Measurements from ENCODE around the gene APC2.
"Not testable (repeated sequence)": the region's sequence is repeated elsewhere in the genome, so short reads cannot be mapped to it uniquely, and the experiment has no call there.

The APC2 gene

DNA sequence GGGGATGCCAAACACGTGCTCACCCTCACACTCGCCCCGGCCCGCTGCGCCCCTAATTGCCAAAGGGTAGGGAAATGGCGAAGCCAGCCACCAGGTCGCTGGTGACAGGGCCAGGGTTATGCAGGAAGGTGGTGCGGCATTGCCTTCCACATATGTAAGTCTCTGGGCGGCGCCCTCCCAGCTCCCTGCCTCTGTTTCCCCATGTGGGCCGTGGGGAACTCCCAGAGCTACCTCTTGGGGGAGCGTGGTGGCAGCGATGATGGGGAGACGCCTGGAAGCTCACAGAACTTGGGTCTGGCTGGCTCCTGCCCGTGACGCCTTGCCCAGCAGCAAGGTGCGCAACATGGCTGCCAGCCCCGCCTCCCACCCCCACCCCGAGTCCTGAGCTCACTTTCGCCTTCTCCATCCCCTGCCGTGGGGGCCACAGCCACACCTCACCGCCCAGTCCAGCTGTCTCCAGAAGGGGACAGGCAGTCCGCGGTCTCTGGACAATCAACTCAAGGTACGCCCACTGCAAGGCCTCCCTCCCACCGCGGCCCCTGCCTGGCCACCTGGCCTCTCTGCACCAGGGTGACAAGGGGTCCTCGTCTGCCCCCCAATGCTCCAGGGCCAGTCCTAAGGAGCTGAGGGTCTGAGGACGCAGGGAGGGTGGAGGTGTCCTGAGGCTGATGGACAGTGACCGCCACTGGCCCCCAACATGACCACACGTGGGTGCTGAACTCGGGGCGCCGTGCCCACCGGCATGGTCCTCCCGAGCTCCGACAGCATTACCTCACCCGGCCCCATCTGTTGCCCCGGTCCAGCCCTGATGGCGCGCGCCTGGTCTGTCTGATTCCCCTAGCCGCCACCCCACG is 22.5 kb downstream of the APC2 start:
- no peak overlapping the region for H3K4me3 ChIP-seq (replicated peaks; ENCODE audit: low read depth, low read length)
- no peak for DNase-seq (ENCODE audit: low read depth)
- TF ChIP-seq, protein P1, sequence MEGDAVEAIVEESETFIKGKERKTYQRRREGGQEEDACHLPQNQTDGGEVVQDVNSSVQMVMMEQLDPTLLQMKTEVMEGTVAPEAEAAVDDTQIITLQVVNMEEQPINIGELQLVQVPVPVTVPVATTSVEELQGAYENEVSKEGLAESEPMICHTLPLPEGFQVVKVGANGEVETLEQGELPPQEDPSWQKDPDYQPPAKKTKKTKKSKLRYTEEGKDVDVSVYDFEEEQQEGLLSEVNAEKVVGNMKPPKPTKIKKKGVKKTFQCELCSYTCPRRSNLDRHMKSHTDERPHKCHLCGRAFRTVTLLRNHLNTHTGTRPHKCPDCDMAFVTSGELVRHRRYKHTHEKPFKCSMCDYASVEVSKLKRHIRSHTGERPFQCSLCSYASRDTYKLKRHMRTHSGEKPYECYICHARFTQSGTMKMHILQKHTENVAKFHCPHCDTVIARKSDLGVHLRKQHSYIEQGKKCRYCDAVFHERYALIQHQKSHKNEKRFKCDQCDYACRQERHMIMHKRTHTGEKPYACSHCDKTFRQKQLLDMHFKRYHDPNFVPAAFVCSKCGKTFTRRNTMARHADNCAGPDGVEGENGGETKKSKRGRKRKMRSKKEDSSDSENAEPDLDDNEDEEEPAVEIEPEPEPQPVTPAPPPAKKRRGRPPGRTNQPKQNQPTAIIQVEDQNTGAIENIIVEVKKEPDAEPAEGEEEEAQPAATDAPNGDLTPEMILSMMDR (IDR thresholded peaks at IDR 0.05; ENCODE audit: low read length, missing control alignments): no peak

DNA sequence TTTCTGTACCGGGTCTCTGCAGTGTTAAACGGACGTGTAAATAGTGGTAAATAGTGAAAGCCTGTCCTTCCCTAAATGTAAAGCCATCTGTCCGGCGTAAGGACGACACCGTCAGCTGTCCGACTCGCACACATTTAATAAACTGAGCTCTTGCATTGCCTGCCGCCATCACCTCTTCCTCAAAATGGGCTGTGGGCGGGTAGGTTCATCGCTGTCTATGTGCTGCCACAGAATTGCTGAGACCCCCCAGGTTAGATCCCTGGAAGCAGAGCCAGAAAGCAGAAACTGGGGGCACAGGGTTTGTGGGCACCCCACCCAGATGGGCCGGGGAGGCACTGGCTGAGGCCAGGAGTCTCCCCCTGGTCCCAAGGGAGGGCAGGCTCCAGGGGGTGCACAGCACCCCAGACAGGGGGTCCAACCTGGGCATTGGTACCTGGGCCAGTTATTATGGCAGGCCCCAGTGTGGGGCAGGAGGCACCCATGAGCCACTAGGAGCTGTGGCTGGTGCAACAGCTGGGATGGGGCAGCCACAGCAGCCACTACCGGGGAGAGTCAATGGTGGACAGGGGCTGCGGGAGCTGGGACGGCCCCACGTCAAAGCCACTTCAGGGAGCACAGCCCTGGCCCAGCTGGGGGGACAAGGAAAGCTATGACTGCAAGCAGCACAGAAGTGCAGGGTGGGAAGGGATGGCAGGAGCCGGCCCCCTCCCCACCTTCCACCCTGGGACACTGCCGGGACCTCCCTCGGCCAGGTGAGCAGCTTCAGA is 23.3 kb downstream of the APC2 start:
- TF ChIP-seq, protein P1 (IDR thresholded peaks at IDR 0.05; ENCODE audit: low read length, missing control alignments): no peak
- no peak overlapping the region for H3K4me3 ChIP-seq (replicated peaks; ENCODE audit: low read depth, low read length)
- no peak for DNase-seq (ENCODE audit: low read depth)

DNA sequence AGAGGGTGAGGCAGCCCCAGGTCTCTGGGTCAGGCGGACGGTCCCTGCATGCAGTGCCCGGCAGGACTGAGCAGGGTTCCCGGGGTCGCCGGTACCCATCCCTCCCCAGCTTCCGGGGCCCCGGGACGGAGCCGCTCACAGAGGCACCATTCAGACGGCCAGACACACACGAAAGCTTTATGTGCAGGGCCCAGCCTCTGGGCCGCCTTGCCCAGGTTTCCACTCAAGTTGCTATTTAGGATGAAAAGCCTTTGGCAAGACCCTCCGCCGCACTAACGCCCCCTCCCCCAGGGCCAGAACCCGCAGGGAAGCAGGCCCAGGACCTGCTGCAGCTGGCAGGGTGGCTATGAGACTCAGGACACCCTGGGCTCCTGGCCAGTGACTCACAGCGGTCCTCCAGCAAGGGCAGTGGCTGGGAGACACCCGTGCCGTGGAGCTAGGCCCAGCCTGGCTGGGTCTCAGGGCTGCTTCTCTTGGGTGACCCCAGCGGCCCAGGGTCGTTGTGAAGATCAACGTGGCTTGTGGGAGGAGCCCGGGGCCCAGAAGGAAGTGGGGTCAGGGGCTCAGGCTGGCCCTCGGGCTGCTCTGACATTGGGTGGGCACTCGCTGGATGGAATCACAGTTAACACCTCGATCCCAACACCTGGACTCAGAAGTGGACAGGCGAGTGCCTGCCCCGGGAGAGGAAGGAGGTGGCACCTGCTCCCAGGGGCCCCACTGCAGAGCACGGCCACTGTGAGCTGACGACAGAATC is 24.3 kb downstream of the APC2 start:
- DNase-seq (ENCODE audit: low read depth): no peak
- H3K4me3 ChIP-seq (replicated peaks; ENCODE audit: low read depth, low read length): no peak overlapping the region
- TF ChIP-seq, protein P1 (IDR thresholded peaks at IDR 0.05; ENCODE audit: low read length, missing control alignments): no peak

DNA sequence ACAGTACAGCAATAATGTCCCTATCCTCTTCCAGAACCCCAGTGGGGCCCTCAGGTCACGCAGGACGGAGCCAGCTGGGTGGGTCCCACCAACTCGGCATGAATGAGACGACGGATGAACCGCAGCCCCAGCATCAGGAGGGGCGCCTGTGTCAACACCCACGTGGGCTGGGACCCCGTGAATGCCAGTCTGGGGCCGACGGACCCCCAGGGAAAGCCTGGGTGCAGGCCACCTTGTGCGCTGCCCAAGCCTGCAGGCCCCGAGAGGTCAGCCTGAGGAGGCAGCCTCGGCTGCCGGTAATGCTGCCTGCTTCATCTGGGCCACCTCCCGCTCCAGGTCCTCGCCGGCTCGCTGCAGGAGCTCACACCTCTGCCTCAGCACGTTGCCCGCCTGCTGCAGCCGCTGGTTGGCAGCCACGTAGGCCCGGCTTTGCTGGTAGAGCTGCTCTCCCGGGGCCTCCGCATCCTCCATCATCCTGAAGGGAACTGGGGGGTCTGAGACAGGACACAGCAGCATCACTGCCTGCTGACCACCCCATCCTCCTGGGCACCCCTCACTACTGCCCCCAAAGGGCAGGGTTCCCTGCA is 24.9 kb downstream of the APC2 start:
- DNase-seq (ENCODE audit: low read depth): no peak

DNA sequence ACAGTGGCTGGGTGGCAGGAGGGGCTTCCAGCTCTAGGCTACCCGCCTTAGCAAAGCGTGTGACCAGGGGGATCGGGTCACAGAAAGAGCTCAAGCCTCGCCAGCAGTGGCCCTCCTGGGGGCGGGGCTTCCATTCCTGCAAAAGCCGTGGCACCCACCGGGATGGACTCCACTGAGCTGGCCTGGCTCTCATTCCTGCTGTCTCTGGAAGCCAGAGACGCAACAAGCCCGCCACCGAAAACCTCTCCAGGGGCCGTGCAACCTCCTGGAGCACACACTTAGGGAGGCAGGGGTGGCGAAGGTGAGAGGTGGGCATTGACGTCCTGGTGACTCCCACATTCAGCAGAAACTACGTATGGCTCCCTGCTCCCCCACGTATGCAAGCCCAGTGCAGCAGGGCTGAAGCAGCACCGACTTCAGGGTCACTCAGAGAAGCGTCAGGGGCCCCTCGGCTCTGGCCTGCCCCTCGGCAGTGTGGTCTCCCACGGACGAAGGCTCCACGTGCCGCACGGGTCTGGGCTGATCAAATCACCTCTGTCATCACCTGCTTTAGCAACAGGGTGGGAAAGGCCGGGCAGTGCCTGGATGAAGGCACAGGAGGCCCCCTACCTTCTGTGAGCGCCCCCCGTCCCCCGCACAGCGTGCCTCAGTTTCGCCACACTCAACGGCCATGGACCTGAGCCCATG is 26.0 kb downstream of the APC2 start:
- TF ChIP-seq, protein P1 (IDR thresholded peaks at IDR 0.05; ENCODE audit: low read length, missing control alignments): no peak
- no peak overlapping the region for H3K4me3 ChIP-seq (replicated peaks; ENCODE audit: low read depth, low read length)
- no peak for DNase-seq (ENCODE audit: low read depth)

More for the DNA sequence above, 24.9 kb downstream of the APC2 start:
- TF ChIP-seq, protein P1 (IDR thresholded peaks at IDR 0.05; ENCODE audit: low read length, missing control alignments): no peak
- no peak overlapping the region for H3K4me3 ChIP-seq (replicated peaks; ENCODE audit: low read depth, low read length)

DNA sequence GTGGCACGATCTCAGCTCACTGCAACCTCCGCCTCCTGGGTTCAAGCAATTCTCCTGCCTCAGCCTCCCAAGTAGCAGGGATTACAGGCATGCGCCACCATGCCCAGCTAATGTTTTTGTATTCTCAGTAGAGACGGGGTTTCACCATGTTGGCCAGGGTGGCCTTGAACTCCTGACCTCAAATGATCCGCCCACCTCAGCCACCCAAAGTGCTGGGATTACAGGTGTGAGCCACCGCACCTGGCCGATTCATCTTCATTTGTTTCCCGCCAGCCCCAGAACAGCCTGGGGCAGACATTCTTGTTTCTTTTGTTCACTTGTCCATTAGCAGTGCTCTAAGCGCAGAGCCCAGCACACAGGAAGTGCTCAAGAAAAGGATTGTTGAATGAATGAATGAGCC is 27.1 kb downstream of the APC2 start:
- DNase-seq (ENCODE audit: low read depth); H3K4me3 ChIP-seq (replicated peaks; ENCODE audit: low read depth, low read length): not testable (repeated sequence)
